Fibroblast of skin of right quadriceps (primary cell): Measurements from ENCODE around the gene CRYBB3.

Experiments
- DNase-seq: peaks from one replicate; pipeline ENCODE4 v3.0.0-alpha.2; 2013

The CRYBB3 gene

DNA sequence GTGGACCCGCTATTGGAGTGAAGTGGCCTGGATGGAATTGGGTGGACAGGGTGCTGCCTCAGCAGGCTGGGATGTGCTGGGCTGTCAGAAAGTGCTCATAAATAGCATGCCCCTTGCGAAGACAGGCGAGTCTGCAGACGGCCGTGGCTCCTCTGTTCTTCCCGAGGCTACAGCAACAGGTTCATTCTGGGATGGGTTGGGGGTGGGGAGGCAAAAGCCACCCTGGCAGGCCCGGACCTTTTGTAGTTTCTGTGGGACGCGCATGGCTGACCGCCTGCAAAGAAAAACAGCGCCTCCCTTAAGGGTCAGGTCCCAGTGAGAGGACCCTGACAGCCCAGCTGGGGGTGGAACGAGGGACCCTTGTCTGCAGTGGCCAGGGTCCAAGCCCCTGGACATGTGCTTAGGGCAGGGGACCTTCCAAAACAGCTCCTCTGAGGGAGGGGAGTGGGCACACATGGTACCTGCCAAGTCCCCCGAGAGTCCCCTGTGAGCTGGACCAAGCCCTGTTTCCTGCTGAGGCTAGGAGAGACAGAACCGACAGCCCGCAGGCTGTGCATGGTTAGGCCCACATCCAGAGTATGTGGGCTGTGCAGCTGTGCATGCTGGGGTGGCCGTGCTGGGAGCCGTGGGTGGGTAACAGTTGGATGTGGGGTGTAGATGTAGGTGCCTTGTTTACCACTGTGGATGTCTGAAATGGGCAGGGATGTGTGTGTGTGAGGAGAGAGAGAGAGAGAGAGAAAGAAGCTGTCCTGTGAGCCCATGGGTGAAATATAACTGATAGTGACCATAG lies at the start of gene CRYBB3:
Gene CRYBB3 (plus strand): TSS at position 128 of the 790 bp plus-strand sequence. CDS start 1,539 bp downstream, outside the sequence.
- no peak for DNase-seq

DNA sequence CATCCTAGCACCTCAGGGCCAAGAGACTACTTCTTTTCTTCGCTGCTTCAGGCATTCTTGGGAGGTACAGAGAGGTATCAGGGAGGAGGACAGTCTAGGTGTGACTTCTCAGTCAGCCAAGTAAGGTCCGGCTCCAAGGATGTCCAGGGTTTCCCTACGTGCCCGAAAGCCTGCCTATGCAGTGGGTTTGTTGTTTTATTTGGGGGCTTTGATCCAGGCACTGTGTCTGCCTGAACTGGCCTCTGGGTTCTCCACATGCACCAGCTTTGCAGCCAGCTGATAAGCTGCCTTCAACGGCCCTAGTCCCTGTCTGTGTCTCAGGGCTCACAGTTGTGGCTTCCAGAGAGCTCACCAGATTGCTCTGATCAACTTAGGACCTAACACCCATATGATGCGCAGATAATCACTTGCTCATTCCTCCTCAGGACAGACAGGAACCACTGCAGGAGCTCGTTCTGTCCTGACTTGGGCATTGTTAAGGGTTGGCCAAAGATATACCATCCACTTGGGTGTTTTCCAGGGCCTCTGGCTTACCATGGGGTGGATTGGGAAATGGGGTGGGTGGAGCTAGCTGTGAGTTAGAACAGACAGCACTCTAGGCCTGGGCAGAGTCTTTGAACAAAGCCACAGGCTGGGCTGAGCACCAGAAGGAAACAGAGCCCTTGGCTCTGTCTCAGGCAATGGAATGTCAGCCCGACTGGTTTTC lies 45.5 kb upstream of the CRYBB3 start:
- peak; percentile 3 for DNase-seq

DNA sequence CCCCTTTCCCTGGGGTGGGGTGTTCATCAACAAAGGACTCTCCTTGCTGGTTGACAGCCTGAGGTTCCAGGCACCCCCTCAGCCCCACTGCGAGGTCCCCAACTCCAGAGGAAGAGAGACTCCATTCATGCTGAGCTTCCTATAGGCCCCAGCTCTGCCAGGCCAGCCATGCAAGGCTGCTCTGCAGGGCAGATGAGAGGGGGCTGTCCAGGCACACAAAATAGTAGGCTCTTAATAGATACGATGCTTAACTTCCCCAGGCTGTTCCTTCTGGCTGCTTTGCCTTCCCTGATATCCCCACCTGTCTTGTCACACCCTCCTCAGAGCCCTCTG lies 45.0 kb upstream of the CRYBB3 start:
- DNase-seq = no peak

DNA sequence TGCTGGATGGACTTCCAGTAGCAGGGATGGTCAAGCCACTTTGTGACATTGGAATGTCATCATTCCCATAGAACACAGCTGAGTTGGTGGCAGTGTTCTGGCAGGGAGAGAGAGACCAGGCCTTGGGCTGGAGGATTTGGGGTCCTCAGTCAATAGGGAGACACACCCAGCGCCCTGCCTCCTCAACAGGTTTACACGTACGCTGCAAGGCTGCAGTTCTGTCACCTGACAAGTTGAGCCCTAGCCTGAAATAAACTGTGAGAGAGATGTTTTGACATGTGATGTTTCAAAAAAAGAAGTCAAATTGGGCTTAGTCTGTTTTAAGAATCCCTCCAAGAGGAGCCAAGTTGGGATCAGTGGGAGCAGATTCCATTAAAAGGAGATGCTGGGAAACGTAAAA lies 42.9 kb upstream of the CRYBB3 start:
- DNase-seq = no peak

DNA sequence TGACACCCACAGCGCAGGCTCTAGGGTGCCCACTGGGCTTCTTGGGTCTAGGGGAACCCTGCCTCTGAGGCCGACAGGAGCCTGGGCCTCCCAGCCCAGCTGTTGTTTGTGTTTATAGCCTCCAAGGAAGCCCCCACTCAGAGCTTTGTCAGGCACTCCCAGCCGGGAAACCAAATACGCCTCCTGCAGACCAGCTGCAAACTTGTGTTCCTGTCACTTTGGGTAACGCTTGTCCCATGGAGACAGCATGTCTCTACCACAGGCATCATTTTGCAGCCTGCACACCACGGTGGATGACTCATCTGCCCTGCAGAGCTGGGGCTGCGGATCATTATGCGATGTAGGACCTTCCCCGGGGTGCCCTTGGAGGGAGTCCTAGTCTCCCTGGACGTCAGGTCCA lies 40.6 kb upstream of the CRYBB3 start:
- no peak for DNase-seq

DNA sequence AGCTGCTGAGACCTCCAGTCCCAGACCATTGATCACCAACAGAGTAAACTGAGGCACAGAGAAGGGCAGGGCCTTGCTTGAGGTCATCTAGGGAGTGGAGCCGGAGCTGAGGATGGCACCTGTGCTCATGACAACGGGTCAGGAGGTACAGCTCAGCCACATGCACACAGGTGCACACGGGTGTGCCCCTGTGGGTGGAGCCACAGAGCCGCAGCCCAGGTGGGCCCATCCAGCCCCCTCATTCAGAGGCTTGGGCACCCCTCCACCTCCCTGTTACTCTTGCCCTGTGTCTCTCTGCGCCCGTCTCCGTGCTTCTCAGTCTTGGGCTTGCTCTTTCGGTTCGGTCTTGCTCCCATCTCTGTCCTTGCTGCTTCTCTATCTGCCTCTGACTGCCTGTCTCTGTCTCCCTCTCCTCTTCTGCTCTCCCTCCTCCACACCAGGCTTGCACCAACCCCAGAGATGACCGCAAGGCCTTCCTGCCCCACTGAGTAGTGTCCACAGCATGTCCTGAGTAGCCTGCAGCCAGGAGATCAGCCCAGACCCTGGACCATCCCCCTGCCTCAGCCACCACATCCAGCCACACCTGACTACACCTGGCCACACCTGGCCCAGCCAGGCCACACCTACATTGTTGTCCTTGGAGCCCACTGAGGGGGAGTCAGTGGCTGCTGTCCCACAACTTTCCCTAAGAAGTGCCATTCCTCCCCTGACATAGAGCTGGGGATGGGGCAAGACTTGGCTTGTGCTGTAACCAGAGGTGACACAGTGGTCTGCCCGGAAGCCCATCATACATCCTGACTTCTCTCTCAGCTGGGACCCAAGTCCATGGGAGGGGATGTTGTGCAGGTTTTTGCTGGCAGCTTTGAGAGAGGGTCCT lies 39.3 kb upstream of the CRYBB3 start:
- no peak for DNase-seq

DNA sequence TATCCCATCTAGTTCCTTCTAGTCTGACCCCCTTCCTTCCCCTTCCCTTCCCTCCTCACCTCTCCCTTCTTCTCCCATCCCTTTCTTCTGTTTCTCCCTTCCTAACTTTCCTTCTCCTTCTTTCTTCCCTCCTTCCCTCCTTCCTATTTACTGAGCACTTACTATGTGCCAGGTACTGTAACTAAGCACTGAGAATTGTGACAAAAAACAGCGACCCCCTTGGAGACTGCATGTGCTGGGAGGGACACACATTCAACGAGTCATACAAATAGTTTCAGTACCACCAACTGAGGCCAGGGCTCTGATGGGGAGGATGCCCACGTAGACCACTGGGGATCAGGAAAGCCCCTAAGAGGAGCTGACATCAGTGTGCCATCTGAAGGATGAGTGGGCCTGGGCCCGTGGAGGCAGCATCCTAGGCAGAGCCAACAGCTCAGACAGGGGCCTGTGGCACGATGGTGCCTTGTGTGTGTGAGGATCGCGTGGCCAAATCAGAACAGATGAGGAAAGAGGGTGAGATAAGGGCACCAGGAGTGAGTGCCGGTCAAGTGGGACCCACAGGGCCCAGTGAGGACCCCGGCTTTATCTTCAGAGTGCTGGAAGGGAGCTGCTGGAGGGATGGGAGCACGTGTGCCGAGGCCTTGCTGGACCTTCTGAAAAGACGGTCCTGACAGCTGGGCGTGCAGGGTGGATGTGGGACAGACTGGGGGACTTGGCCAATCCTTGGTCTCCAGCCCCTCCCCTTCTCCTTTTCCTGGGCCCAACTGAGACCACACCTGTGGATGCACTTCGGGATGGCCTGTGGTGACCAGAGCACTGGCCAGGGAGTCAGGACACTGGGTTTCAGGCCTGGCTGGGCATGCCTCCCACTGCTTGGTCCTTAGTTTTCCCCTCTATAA lies 38.4 kb upstream of the CRYBB3 start:
- DNase-seq = no peak

DNA sequence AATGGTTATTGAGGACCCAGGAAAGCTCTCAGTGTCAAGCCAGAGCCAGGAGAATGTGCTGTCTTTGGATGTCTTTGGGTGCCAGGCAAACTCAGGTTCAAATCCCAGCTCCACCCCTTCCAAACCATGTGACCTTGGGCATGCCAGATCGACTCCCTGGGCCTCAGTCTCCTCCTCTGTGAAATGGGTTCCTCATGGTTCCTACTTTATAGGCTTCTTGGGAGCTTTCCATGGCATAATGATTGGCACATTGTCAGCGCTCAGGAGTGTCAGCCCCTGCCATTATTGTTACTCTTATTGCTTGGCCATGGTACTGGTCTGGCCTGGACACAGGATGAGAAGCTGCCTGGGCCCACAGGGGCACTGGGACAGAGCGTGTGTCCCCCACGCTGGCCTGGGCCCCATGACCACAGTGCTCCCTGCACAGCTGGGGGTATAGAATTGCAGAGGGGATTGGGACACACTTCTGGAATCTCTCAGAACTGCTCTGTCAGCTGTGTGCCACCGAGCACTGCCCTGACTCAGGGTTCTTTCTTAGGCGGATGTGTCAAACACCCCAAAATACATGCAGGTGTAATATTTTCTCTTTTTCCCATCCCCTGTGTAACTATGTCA lies 37.6 kb upstream of the CRYBB3 start:
- no peak for DNase-seq

DNA sequence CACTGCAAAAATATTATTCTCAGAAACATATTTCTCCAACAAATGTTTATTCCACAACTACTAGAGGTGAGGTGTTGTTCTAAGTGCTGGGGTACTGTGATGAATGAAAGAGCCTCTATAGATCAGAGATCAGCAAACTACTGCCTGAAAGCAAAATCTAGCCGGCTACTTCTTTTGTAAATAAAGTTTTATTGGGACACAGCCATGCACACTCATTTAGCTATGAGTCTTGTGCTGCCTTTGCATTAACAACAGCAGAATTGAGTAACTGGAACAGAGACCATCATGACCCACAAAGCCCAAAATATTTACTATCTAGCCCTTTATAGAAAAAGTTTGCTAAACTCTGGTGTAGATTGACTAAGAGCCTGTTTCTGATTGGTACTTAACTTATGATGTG lies 37.1 kb upstream of the CRYBB3 start:
- DNase-seq = no peak

DNA sequence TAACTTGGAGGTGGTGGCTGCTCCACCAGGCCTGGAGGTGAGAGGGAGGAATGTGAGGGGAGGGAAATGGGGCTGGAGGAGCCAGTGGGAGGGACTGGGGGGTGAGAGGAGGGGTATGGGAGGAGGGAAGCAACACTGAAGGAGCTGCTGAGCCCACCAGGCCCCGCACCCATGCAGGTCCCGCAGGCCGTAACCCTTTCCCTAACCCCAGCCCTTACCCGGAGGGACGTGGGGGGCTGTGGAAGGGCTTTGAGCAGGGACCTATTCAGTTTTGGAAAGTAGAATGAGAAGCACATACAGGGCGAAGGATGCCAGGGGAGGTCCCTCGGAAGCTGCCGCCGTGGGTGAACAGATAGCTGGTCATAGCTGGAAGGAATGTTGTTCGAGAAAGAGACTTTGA lies 33.9 kb upstream of the CRYBB3 start:
- DNase-seq = no peak

DNA sequence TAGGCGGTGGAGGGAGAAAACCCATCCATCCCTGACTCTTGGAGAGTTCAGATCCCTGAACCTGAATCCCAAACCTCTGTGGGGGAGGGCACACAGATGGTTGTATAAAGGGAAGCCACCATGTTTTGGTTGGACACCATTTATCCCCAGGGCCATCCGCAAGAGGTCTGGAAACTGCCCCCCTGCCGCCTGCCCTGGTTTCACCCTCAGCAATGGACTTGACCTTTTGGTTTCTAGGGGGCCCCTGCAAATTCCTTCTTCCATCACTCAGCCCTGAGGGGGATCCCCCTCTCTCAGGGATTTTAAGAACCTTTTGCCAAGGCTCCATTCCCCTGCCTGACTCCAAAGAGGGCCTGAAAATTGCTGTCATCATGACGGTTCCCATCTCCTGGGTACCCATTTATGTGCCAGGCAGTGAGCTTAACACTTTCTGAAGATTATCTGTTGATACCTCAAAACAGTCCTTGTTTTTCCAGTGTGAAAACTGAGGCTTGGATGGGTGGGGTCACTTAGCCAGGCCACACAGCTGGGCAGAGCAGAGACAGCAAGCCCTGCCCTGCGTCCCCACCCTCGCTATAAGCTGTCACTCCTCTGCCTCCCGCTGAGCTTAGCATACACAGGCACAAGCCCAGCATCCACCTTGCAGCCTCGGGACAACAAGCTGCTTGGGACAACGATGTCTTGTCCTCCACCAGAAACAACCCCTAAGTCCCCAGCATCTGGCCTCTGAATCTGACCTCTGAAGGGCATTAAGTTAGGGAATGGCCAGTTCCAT lies 33.2 kb upstream of the CRYBB3 start:
- DNase-seq = no peak

DNA sequence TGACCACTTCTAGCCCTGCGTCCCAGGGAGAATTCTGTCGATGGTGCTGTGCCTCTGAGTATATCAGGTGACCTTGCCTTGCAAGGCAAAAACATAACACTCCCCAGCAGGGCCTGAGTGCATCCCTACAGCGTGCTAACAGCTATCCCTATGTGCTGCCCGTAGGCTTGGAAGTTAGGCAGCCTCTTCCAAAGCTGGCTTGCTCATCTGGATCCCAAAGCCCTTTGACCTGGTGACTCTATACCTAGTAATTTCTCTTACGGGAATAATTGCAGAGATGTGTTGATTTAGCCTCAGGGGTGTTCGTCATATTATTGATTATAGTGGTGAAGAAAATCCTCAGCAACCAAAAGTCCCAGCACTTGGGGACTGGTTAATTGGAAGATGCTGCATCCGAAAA lies 32.6 kb upstream of the CRYBB3 start:
- no peak for DNase-seq

DNA sequence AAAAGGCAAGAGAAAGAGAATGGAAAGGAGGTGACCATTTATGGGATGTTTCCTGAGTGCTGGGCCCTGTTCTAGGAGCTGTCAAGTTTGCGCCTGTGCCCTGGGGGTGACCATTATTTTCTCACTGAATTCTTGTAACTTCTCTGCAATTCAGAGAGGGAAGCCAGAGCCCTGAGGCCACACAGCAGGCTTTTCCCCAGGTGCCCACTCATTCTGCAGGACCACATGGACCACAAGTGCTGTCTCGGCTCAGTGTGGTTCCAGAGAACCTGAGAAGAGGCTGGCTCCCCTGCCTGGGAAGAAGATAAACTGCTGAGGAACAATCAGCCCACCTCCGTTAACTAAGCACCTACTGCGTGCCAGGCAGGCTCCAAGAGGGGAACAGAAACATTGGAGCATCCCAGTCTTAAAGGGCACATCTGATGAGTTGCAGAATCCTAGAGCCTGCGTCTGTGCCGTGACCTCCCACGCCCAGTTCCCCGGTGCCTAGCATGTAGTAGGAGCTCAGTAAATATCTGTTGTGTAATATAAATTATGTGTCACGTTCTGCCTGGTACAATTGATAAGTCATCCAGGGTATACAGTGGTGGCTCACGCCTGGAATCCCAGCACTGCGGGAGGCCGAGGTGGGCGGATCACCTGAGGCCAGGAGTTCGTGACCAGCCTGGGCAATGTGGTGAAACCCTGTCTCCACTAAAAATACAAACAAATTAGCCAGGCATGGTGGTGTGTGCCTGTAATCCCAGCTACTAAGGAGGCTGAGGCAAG lies 31.6 kb upstream of the CRYBB3 start:
- DNase-seq = no peak

DNA sequence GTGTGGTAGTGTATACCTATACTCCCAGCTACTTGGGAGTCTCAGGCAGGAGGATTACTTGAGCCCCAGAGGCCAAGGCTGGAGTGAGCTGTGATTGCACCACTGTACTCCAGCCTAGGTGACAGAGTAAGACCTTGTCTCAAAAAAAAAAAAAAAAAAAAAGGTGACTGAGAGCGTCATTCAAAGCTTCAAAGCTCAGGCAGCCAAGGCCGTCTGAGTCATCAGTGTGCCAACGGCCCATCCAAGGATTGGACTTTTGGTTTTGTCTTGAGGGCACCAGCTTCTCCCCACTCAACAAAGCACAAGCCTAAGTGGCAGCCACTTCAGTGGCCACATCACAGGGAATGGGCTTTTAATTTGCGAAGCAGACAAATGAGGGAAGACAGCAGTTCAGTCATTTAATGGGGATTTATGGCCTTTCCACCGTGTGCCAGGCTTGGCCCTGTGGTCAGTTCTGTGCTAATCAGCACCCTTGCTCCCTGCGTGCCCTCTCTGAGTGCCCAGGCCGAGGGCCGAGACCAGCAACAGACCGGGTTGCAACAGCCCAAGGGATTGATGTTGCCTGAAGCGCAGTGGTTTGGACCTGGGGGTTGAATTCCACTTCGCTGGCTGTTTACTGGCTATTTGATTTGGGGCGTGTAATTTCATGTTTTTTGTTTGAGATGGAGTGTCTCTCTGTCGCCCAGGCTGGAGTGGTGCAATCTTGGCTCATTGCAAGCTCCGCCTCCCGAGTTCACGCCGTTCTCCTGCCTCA lies 30.2 kb upstream of the CRYBB3 start:
- DNase-seq = no peak

DNA sequence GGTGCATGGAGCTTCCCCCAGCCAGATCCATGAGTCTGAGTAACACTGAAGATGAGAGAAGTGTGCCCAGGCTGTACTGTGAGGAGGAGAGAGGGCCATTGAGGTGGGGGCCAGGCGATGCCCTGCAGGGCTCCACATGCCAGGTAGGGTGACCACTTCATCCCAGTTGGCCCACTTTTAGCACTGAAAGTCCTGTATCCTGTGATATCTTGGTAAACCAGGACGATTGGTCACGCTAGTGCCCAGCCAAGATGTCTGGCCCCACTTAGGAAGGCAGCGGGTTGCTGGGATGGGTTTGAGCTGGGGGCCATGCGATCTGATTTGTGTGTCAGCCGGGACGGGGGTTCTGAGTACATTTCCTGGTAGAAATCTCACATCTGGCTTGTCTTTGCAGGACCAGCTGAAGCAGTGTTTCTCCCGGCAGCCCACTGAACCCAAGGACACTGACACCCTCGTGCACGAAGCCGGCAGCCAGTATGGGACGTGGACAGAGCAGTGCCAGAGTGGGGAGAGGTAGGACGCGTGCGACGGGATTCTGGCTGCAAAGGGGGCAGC lies 29.2 kb upstream of the CRYBB3 start:
- no peak for DNase-seq

DNA sequence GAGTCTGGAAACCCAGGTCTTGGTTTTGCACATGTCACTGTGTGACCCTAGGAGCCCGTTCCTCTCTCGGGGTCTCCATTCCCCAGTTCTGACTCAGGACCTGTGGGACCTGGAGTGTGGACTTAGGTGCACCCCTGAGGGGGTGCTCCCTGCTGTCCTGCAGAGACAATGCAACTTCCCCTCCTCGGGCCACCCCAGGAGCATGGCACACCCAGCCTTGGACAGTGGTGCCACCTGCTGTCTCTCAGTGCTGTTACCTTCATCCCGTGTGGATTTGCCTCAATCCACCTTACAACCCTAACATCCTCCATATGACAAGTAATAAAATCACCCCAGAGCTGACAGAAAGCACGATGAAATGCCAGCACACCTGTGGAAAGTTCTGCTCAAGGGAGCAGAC lies 27.5 kb upstream of the CRYBB3 start:
- DNase-seq = no peak

DNA sequence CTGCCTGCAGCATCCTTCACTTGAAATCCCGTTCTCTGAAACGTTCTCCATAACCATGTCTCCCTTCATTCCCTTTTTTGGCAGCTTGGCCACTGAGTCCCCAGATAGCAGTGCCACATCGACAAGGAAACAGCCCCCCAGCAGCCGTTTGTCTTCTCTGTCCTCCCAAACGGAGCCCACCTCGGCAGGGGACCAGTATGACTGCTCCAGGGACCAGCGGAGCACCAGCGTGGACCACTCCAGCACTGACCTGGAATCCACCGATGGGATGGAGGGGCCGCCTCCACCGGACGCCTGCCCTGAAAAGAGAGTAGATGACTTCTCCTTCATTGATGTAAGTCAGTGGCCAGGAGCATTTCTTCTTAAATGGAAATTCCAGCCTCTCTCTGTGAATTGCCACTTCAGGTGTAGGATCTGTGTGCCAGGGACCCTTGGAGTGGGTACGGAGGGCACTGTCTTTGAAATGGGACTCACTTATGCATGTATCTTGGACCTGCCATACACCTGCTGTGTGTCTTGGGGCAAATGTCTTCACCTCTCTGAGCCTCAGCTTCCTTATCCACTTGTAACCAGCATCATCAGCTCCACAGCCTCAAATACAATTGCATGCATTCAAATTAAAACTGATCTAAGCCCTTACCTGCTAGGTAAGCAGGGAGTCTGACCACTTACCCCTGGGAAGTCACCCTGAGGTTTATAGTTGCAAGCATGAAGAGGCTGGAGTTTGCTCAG lies 25.3 kb upstream of the CRYBB3 start:
- DNase-seq = no peak

DNA sequence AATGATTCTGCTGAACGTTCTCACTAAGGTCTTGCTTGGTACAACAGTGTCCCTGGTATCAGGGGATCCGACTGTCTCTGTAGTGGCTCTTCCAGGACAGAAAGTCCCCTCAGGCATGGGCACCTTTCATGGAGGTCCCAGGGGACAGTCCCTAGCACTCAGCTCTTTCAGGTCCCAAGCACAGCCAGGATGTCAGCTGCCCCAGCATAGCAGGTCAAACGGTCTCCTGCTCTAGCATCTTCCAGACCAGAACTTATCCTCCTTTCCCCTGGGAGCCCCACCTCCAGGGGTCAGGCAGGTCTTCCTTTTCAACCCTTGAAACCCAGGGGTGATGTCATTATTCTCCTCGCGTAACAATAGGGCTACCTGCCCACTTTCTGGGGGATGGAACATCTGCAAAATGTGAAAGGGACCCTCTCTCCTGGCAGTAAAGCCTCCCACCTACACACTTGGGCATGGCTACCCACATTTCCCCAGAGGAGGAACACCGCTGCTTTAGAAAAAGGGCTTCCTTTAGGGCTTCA lies 24.7 kb upstream of the CRYBB3 start:
- DNase-seq = no peak
